Mesodermal cell (in vitro differentiated cells): Measurements from ENCODE around the gene SUGP1.

Source experiments
- H3K27ac ChIP-seq: 2 replicates; pipeline ENCODE4 v1.7.0; 2013; ENCODE audit warnings: mild to moderate bottlenecking, low read depth, low read length, moderate library complexity; ENCODE audit not compliant: severe bottlenecking
- H3K36me3 ChIP-seq: 2 replicates; pipeline ENCODE4 v1.7.1; 2013; ENCODE audit warnings: mild to moderate bottlenecking, low read length, moderate library complexity; ENCODE audit not compliant: control insufficient read depth, insufficient read depth
- H3K4me1 ChIP-seq: one replicate; pipeline ENCODE4 v1.7.1; 2013; ENCODE audit warnings: mild to moderate bottlenecking, low read length; ENCODE audit not compliant: insufficient read depth, control insufficient read depth, poor library complexity, severe bottlenecking
- H3K4me3 ChIP-seq: 2 replicates; pipeline ENCODE4 v1.7.0; 2013; ENCODE audit warnings: low read length, control low read depth, mild to moderate bottlenecking; ENCODE audit not compliant: insufficient read depth, poor library complexity, severe bottlenecking; ENCODE audit errors: extremely low read depth
- H3K9me3 ChIP-seq: 2 replicates; pipeline ENCODE4 v1.7.1; 2013; ENCODE audit warnings: mild to moderate bottlenecking, low read length, moderate library complexity; ENCODE audit not compliant: control insufficient read depth
- WGBS, 2 experiments: methylation state at CpG; one replicate each; pipeline ENCODE4 v1.1.5; 2013; ENCODE audit warnings: missing lambda C conversion rate in 2 of 2; ENCODE audit not compliant: insufficient coverage in 2 of 2; 5-methylcytosine and 5-hydroxymethylcytosine counted together

The SUGP1 gene

DNA sequence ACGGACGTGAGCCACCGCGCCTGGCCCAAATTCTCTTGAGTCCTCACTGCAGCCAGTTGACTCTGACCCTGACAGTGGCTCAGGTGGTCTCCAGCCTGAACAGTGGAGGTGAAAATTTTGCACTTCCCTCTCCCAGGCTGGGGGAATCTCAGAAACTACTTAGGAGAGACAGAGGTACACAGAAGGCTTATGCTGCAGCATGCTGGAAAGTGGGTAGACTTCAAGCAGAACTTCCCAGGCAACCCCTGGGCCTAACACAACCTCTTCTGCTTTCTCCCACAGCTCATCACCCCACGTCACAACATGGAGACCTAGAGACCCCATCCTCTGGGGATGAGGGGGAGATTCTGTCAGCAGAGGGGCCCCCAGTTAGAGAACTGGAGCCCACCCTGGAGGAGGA lies 94.1 kb downstream of the SUGP1 start:
- 84% methylated on average over 4 of the region's 5 CpGs for WGBS, 2 experiments
- no peak overlapping the region for H3K4me3 ChIP-seq
- no peak overlapping the region for H3K27ac ChIP-seq
- H3K4me1 ChIP-seq: no peaks in the 10 kb centered on the region
- H3K36me3 ChIP-seq: no peaks in the 10 kb centered on the region
- no peaks in the 10 kb centered on the region for H3K9me3 ChIP-seq
